CD4-positive, alpha-beta T cell (primary cell): Measurements from ENCODE around the gene CNTN6. TPM values are rescaled to one million over a fixed set of nuclear protein-coding genes. Genes with fewer than 3 reads are reported as not detected.

ENCODE experiments used
- ATAC-seq: fragments of 200-7000 bp; cut with Tn5 transposase; one replicate; pipeline ENCODE4 v1.10.0; 2022; ENCODE audit warnings: mild to moderate bottlenecking; ENCODE audit not compliant: poor library complexity
- CTCF ChIA-PET: fragments of 350-600 bp; sonication (Branson Sonifier 250); formaldehyde crosslinking; loops from one replicate; lab custom pipeline; 2021; ENCODE audit warnings: antibody characterized with exemption, inconsistent platforms; lab: Charles Lee
- POLR2A ChIA-PET: fragments of 350-600 bp; sonication (Branson Sonifier 250); formaldehyde crosslinking; loops from one replicate; lab custom pipeline; 2021; ENCODE audit warnings: antibody characterized with exemption, inconsistent platforms; lab: Charles Lee
- DNase-seq, 14 experiments: peaks; one replicate each; pipeline ENCODE4 v3.0.0-alpha.2; 2013 to 2020; ENCODE audit warnings: mixed read lengths in 2 of 14
- H3K27ac ChIP-seq, 2 donors: one replicate each; pipeline versions ENCODE4 v1.5.1 to v1.7.0; 2013; ENCODE audit warnings: low read length in 2 of 2, low read depth in 1 of 2, mild to moderate bottlenecking in 1 of 2
- H3K27me3 ChIP-seq, 2 experiments: 1 replicate in 1 of 2; 2 replicates in 1 of 2; pipeline versions ENCODE4 v1.6.1 to v1.7.0; 2013; ENCODE audit warnings: low read length in 2 of 2, control low read depth in 1 of 2, mild to moderate bottlenecking in 1 of 2, moderate library complexity in 1 of 2; ENCODE audit not compliant: insufficient read depth in 2 of 2, control insufficient read depth in 1 of 2
- H3K36me3 ChIP-seq: one replicate; pipeline ENCODE4 v1.6.1; 2013; ENCODE audit warnings: low read length, control low read depth; ENCODE audit not compliant: insufficient read depth
- H3K4me1 ChIP-seq: one replicate; pipeline ENCODE4 v1.6.1; 2013; ENCODE audit warnings: low read length, control low read depth; ENCODE audit not compliant: insufficient read depth
- H3K4me3 ChIP-seq: one replicate; pipeline ENCODE4 v1.5.1; 2013; ENCODE audit warnings: mild to moderate bottlenecking, low read length, moderate library complexity
- H3K9me3 ChIP-seq, 2 experiments: 1 replicate in 1 of 2; 2 replicates in 1 of 2; pipeline versions ENCODE4 v1.6.1 to v1.7.0; 2013; ENCODE audit warnings: low read length in 2 of 2, mild to moderate bottlenecking in 2 of 2, control low read depth in 1 of 2, moderate library complexity in 1 of 2; ENCODE audit not compliant: control insufficient read depth in 1 of 2, insufficient read depth in 1 of 2
- H3K27ac Mint-ChIP-seq: one replicate; pipeline ENCODE4 v1.8.0; 2020; ENCODE audit warnings: mixed read lengths
- H3K27me3 Mint-ChIP-seq: one replicate; pipeline ENCODE4 v1.8.0; 2021; ENCODE audit warnings: mixed read lengths
- H3K36me3 Mint-ChIP-seq: one replicate; pipeline ENCODE4 v1.8.0; 2021; ENCODE audit warnings: low read depth, mixed read lengths
- H3K4me1 Mint-ChIP-seq: one replicate; pipeline ENCODE4 v1.8.0; 2021; ENCODE audit warnings: low read depth, mixed read lengths
- H3K4me3 Mint-ChIP-seq: one replicate; pipeline ENCODE4 v1.8.0; 2020; ENCODE audit warnings: mild to moderate bottlenecking, mixed read lengths
- H3K9me3 Mint-ChIP-seq: one replicate; pipeline ENCODE4 v1.8.0; 2020; ENCODE audit warnings: mixed read lengths
- CTCF ChIP-seq: fragments of 200-600 bp; IDR thresholded peaks from one replicate; pipeline ENCODE4 v1.8.0; 2022; ENCODE audit warnings: antibody characterized with exemption, mild to moderate bottlenecking
- intact Hi-C, 2 experiments: fragments of 100-400 bp; cut with DNase I in 1 of 2; cut with micrococcal nuclease in 1 of 2; formaldehyde crosslinking; loops; one replicate each; pipeline versions ENCODE4 v1.15.1 to v1.9.0; 2023 to 2025; cut with DNase I, micrococcal nuclease
- total RNA-seq, 174 experiments: library from RNA in 2 of 174; stranded (reverse) in 2 of 174; gene quantifications; one replicate each; pipeline ENCODE4 v1.2.3 and lab custom pipeline; 2021 to 2026

CNTN6 gene
- total RNA-seq, 2 experiments from 2014 or later: not detected

- Histone ChIP-seq H3K36me3 (no peaks in the 10 kb centered on the region), H3K27ac (no peak overlapping the region), H3K4me3 (no peak overlapping the region), H3K9me3 (peaks cover 0 to 4% of the 10 kb centered on the region in 2 experiments), H3K27me3 (no peaks in the 10 kb centered on the region), H3K4me1 (no peaks in the 10 kb centered on the region)
- ChIA-PET CTCF (no interaction called here), POLR2A (no interaction called here)
- Mint-ChIP-seq H3K27ac (no peak overlapping the region), H3K4me1 (no peaks in the 10 kb centered on the region), H3K4me3 (no peak overlapping the region), H3K9me3 (no peaks in the 10 kb centered on the region), H3K27me3 (no peaks in the 10 kb centered on the region), H3K36me3 (no peaks in the 10 kb centered on the region)
- DNase-seq: no peak
- no peak for ATAC-seq
- TF ChIP-seq CTCF: no peak
- intact Hi-C loops: no loop called here
Measured at GRCh38 chr3:1190569-1190968, 97.7 kb downstream of the CNTN6 start.

- H3K27ac Mint-ChIP-seq: no peak overlapping the region
- Histone ChIP-seq H3K4me3 (no peak overlapping the region), H3K9me3 (peaks cover 0 to 4% of the 10 kb centered on the region in 2 experiments), H3K27ac (no peak overlapping the region), H3K27me3 (no peaks in the 10 kb centered on the region), H3K36me3 (no peaks in the 10 kb centered on the region), H3K4me1 (no peaks in the 10 kb centered on the region)
- H3K4me1 Mint-ChIP-seq: no peaks in the 10 kb centered on the region
- H3K27me3 Mint-ChIP-seq: no peaks in the 10 kb centered on the region
- intact Hi-C loops: no loop called here
- H3K36me3 Mint-ChIP-seq: no peaks in the 10 kb centered on the region
- DNase-seq (no peak), ATAC-seq (no peak)
- H3K4me3 Mint-ChIP-seq: no peak overlapping the region
- ChIA-PET CTCF (no interaction called here), POLR2A (no interaction called here)
- no peak for TF ChIP-seq CTCF
- H3K9me3 Mint-ChIP-seq: no peaks in the 10 kb centered on the region
Measured at GRCh38 chr3:1191026-1191425, 98.2 kb downstream of the CNTN6 start.

- Mint-ChIP-seq H3K9me3 (no peaks in the 10 kb centered on the region), H3K27me3 (no peaks in the 10 kb centered on the region), H3K4me1 (no peaks in the 10 kb centered on the region), H3K36me3 (no peaks in the 10 kb centered on the region), H3K27ac (no peak overlapping the region), H3K4me3 (no peak overlapping the region)
- CTCF ChIA-PET: no interaction called here
- Histone ChIP-seq H3K9me3 (no peaks in the 10 kb centered on the region), H3K27ac (no peak overlapping the region), H3K27me3 (no peaks in the 10 kb centered on the region), H3K4me3 (no peak overlapping the region), H3K36me3 (no peaks in the 10 kb centered on the region), H3K4me1 (no peaks in the 10 kb centered on the region)
- no peak for DNase-seq
- intact Hi-C loops: no loop called here
- POLR2A ChIA-PET: no interaction called here
- ATAC-seq: no peak
- no peak for TF ChIP-seq CTCF
Measured at GRCh38 chr3:1195947-1196346, 103.1 kb downstream of the CNTN6 start.
